Measurements from ENCODE around the gene VPS26B.
"Not testable (repeated sequence)": the region's sequence is repeated elsewhere in the genome, so short reads cannot be mapped to it uniquely, and the experiment has no call there.

VPS26B gene

DNA sequence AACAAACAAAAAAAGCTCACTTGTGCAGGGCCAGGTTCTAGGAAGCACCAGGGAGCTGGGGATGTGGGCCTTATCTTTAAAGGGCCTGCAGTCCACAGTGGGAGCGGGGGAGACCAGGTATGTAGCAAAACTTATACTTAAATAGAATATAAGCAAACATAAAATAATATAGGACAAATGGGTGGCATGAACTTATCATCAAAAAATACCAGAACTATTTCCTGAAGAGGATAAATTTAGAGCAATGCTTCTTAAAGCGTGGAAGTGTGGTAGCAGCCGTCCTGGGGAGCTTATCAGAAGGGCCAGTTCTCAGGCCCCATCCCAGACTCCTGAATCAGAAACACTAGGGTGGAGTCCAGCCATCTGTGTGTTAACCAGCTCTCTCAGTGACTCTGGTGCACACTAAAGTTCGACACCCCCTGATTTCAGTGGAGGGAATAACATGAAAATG is 9.3 kb downstream of the VPS26B start:
- DNase-seq = no peak

DNA sequence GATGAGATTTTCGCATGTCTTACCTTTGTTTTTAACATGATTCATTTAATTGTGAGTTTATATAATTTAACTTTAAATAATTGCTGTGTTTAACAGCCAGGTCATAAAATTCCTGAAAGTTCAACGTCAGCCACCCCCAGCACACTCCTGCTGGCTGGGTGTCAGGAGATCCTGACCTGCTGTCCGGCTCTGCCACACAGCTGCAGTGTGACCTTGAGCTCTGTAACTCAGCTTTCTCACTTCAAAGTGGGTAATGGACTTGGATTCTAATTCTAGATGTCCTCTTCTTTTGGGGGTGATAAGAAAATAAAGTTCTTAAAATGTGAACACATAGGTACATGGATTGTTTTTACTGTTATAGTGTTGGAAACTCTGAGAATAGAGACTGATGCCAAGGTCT is 10.9 kb downstream of the VPS26B start:
- DNase-seq = no peak

DNA sequence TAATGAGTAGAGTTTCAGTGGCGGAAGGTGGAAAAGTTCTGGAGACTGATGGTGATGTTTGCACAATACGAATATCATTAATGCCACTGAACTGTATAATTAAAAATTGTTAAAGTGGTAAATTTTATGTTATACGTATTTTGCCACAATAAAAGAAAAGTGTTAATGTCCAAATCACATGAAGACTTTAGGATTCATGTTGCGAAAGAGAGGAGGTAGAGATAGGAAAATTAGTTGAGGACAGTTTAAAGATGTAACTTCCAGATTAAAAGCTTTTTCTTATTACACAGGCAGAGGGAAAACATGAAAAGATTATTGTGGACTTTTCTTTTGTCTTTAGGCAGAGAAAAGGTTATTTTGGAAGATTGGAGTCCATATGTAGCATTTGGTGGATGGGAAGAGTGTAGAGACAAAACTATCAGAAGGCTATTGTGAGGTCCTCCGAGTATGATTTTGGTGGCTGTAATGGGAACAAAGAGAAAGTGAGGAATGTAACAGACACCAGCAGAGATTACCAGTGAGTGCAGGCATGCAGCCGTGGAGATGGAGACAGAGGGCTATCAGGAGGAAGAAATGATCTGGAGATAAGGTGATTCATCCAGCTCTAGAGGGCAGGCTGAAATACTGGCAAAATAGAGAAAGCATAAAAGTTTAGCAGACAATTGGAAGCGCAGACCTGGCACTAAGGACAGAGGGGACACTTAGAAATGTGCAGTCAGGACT is 12.5 kb downstream of the VPS26B start:
- no peak for DNase-seq

DNA sequence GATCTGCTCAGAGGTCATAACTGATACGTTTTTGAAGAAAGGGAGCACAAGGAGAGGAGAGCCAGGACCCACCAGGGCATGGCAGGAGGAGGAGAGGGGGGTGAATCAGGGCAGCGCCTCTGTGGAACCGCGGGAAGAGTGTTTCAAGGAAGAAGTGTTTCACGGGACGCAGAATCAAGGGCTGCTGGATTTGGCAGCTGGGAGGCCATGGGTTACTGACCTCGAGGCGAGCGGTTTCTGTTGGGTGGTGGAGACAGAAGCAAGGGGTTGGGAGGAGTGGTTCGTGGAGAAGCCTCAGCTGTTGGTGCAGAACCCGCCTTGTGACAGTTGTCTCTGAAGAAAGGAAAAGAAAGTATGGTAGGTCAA is 13.1 kb downstream of the VPS26B start:
- DNase-seq = no peak

DNA sequence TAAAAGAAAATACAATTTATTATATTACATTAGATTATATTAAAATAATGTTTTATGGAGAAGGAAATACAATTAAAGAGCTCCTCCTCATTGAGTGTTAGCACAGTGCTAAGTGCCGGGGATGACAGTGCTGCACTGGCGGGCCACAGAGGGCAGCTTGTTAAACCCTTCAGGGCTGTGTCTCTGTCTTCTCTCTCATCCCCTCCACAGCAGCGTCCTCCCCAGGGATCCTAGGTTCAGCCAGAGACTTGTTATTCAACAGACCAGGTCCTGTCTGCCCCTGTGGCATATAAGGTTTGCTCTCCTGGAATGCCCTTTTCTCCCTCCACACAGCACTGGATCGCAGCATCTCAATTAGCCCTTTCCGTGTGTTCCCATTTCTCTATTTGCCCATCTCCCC is 14.5 kb downstream of the VPS26B start:
- DNase-seq = no peak

DNA sequence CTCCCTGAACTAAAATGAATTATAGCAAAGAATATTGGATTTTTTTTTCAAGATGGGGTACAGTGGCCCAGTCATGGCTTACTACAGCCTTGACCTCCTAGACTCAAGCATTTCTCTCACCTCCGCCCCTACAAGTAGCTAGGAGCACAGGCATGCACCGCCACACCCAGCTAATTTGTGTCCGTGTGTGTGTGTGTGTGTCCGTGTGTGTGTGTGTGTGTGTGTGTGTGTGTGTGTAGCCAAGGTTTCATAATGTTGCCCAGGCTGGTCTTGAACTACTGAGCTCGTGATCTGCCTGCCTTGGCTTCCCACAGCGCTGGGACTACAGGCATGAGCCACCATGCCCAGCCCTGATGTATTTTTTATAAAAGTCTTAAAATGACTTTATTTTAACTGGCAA is 16.1 kb downstream of the VPS26B start:
- DNase-seq = no peak

DNA sequence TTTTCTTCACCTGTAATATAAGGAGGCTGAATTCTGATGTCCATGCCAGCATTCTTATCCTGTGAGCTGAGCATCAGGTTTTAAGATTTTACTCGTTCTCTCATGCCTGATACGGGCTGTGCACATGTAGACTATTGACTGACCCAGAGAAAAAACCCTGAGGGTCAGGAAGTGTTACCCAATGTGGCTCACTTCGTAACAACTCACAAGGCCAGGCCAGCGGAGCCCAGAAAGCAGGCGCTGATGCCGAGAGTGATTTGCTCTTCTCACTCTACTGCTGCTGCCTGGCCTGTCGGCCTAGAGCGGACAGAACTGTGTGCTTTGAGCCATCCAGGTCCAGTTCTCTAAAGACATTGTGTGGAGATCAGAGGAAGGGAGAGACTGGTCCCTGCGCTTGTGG is 17.9 kb downstream of the VPS26B start:
- no peak for DNase-seq

DNA sequence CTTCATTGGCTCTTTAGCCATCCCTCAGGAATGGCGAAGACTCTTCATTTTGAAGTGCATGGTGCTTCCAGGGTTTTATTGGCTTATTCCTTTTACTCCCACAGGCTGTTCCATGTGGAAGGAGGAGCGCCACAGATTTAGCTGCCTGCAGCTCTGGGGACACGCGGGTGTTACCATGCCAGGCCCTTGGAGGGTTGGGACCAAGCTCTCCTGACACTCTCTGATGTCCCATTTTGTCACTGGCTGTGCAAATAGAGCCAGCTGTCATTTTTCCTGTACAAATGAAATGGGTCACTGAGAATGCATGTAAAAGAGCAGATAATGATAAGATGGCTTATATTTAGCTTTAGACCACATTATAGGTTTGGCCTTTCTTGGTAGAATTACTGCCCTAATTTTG is 19.4 kb downstream of the VPS26B start:
- DNase-seq = no peak

DNA sequence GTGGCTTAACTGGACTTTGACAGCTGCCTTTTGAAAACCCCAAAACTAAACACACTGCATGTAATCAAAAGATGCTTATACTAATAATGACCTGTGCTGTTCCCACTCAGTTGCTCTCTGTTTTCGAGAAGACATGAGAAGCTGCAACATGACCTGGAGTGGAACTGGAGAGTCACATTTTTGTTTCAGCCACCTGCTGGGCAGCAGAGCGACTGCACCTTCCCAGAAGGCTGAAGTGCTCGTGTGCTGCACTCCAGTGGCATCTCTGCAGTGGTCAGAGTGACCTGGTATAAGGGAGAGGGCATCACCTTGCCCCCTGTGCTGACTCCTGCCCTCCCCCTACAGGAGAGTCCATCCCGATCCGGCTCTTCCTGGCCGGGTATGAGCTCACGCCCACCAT is 20.1 kb downstream of the VPS26B start:
- no peak for DNase-seq

DNA sequence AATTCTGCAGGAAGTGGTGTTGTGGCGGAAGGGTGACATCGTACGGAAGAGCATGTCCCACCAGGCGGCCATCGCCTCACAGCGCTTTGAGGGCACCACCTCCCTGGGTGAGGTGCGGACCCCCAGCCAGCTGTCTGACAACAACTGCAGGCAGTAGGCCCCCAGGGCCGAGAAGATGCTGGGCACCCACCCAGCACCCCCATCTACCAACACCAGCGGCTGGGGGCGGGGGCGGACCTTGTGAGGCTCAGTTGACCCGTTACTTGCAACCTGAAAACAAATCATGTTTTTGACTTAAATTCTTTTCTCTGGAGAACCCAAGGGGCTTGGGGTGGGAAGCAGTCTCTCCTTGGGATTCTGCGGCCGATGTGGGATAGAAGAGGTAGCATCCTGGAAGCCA is 21.0 kb downstream of the VPS26B start:
- no peak for DNase-seq

DNA sequence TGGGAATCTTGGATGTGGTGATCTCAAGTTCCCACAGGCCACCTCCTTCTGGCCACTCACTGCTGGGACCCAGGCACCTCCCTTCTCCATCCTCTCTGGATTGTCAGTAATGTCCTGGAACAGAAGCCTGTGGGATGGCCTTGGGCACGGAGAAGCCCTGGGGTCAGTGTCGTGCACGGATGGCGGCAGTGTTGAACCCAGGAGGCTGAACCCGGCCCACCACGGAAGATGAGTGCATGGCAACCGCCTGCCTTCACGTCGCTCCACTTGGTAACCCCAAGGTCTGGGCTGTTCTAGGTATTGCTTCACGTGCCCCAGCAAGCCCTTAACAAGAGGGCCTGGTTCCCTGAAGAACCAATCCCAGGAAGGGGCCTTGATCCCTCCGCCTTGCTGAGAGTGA is 21.6 kb downstream of the VPS26B start:
- no peak for DNase-seq

DNA sequence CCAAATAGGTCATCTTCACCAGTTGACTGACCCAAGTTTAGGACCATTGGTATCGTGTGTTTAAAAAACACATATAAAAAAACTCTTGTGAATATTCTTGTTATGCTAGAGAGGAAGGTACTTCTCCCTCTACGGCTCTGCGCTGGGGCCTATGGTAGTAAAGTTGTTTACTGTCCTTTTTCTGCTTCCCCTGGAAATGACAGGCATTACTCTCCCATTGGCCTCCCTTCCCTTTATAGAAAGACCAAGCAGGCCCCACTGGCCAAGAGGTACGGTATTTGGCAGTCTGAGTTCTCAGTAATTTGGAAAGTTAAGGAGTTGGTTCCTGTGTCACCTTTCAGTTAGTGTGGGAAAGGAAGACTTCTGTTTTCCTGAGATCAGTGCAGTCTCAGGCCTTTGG is 22.2 kb downstream of the VPS26B start:
- no peak for DNase-seq

DNA sequence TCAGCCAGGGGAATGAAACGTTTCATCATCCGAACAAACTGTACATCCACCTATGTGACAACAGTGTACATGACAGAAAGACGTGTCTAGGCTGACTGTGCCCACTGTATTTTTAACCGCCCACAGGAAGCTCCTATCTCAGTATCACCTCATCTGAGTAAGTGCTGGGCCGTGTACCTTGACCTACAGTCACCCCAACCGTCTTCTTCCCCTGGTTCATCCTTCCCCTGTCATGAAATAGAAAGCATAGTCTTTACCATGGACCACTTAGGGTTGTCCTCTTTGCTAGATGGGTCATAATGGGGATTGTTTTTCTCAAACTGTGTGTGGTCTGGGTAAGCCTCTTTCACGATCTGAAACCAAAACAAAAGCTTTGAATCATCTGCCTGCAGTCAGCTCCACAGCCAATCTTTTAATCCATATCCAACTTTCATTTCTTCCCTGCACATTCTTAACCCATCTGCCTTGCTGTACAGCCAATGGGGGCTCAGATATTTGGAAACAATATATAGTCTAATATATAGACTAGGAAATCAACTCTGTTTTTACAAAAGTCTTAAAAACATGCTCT is 24.5 kb downstream of the VPS26B start:
- no peak for DNase-seq

DNA sequence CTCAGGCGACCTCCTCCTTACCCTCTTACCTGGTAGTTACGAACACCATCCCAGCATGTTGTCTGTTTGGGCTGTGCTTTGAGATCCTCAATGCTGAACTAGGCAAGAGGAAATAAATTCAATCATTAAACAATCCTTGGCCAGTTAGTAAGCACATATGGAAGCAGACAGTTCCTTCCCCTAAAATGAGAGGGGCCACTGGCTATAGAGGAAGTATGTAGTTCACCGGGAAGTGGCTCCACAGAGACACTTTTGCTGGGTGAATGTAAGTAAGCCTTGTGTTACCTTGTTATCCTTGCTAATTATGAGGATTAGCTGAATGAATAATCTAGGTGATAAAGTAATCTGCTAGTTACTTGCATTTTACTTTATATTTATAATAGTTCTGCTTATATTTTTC is 25.8 kb downstream of the VPS26B start:
- no peak for DNase-seq

DNA sequence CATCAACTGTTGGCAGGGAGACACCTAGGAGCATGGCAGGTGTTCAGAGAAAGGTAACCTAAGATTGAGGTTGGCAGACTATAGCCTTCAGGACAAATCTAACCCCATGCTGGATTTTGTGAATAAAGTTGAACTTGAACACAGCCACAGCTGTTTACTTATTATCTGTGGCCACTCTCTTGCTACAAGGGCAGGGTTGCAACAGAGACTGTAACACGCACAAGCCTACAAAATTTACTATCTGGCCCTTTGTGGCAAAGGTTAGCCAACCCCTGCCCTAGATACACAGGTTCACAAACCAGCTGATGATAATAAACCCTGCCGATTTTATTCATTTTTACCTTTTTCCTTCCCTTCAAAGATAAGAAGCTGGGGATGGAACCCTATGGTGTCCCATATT is 26.2 kb downstream of the VPS26B start:
- DNase-seq = no peak

DNA sequence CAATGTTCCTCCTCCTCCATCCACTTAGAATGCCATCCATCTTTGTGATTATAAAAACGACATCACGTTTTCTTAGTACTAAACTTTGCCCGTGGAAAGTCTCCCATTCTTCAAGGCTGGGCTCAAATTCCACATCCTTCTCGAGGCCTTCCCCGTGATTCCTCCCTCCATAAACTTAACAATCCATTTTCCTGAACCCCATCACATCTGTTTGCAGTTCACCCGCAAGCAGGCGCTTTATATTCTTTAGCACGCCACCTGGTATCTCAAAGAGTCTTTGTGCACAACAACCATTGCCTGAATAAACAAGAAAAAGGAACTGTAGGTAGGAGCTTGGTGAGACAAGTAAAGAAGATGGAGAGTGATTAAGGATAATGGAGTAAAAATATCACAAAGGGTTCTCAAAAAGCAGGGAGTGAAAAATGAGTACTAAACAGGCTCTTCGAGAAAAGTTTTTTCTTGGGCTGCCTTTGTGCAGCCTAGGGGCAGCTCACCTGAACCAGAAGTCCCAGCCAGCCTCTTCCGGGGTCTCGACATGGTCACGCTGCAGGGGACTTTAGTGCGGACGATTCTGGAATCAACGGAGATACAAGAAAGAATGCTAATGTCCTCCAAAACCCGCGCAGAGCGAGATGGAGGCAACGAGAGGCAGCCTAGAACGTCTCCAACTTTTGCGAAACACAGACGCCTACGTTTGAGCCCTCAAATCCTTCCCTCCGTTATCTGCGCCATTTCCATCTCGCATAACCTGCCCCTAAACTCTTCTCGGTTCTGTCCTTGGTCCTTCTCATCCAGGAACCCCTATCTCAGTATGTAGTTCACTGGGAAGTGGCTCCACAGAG is 28.1 kb downstream of the VPS26B start:
- no peak for DNase-seq

DNA sequence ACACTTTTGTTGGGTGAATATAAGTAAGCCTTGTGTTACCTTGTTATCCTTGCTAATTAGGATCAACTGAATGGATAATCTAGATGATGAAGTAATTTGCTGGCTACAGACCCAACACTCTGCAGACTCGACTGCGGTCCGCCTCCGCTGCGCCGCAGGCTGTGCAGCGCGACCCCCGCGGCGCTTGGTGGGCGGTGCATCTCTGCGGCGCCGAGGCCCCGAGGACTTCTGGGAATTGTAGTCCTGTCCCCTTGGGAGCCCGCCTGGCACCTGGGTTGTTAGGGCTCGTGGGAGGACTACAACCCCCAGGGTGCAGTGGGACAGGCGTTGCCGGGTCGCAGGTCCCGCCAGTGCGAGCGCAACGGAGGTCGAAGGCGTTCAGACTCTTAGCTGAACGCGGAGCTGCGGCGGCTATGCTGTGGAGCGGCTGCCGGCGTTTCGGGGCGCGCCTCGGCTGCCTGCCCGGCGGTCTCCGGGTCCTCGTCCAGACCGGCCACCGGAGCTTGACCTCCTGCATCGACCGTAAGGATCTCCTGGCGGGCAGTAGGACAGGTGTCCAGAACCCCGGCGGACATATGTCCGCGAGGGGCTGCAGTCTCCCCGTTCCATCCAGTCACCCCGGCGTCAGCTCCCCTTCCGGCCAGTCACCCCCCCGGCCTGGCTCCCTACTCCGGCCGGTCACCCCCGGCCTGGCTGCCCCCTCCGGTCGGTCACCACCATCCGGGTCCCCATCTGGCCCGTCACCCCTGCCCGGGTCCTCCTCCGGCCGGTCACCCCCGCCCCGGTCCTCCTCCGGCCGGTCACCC is 28.9 kb downstream of the VPS26B start, which contains the start of the genes ACAD8 and THYN1:
Gene ACAD8 (plus strand): TSS at position 381 of the 806 bp plus-strand sequence. CDS start 33 bp downstream, at position 414.
Gene THYN1 (minus strand): TSS at position 165 of the 806 bp plus-strand sequence. CDS start 470 bp downstream, outside the sequence.
- DNase-seq = peak; percentile 93

DNA sequence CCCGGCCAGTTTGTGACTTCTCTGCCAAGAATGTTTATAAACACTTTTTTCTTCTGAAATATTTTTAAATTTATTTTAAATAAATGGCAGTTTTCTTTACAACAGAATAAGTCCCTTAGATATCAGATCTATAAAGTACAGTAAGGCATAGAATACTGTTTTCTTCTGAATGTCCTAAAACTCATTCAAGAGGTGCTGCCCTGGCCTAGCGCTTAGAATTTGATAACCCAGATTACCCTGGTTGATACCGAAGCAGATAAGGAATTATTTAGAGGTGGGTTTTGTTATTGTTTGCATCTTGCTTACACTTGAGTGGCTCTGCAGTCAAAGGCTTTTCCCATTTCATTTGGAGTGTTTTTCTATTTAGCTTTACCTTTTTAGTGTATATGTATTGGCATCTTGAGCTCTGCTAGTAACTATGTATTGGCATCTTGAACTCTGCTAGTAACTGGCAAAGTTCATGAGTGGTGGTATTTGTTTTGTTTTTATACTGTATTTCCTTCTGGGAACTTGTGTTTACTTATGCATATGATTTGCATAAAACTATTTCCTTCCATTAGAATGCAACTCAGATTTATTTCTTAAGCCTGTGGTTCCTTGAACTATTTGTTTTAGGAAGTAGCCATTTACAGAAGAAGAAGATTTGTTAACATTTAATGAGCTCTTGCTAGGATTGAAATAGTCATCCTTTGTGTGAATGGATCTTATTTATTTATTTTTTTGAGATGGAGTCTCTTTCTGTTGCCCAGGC is 30.1 kb downstream of the VPS26B start:
- DNase-seq = no peak

DNA sequence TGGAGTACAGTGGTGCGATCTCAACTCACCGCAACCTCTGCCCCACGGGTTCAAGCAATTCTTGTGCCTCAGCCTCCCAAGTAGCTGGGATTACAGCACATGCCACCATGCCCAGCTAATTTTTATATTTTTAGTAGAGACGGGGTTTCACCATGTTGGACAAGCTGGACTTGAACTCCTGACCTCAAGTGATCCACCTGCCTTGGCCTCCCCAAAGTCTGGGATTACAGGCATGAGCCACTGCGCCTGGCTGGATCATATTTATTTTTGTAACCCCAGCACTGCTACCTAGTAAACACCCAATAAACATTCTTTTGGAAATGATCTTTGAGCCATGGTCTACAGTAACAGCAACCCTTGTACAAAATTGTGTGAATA is 30.7 kb downstream of the VPS26B start:
- not testable (repeated sequence) for DNase-seq

DNA sequence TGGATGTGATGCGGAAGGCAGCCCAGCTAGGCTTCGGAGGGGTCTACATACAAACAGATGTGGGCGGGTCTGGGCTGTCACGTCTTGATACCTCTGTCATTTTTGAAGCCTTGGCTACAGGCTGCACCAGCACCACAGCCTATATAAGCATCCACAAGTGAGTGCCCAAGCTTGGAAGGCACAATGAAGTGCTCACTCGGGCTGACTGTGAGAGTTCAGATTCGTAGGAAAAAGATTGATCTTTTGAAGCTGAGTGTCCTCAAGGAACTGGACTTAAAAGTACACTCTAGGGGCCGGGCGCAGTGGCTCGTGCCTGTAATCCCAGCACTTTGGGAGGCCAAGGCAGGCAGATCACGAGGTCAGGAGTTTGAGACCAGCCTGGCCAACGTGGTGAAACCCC is 32.6 kb downstream of the VPS26B start:
- DNase-seq = no peak

DNA sequence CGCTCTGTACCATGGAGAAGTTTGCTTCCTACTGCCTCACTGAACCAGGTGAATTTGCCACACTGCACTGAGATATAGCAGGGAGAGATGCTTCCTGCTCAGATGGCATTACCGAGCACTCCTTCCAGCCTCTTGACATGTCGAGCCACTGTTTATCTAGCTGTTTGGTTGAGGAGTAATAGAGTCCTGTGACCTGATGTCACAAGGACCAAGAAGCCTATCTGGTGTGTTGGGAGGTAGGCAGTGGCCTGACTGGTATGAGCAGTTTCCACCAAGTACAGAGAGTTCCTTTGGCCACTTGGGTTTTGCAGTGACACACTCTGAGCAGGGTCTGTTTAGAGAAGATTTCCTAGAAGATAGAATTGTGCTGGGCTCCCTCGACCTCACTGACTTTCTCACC is 34.1 kb downstream of the VPS26B start:
- DNase-seq = no peak

DNA sequence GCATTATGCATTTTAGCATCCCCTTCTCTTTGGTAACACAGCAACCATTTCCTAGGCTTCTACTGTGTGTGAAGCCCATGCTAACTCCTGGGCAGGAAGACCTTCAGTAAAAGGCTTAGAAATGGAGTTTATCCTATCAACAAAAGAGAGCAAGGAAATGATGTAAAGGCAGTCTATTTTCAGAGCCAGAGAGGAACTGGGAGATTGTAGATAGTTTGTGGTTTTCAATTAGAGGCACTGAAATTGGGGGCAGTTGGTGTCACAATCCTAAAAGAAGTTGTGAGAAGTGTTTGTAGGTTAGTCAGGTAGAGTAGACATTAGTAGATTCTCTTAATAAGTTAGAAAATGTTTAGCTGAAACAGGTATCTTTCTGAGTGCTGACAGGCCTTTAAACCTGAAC is 36.0 kb downstream of the VPS26B start:
- no peak for DNase-seq

All from activated CD4-positive, alpha-beta T cell treated with anti-CD3 and anti-CD28 coated beads for 1 hour (primary cell).